K562 (cell line): ENCODE results near the gene DENND6B. TPM values are rescaled to one million over a fixed set of nuclear protein-coding genes. Genes with fewer than 3 reads are reported as not detected.
A peak's percentile ranks its signal among the peaks of the same experiment; 100 is the strongest.

Experiments
- BHLHE40 ChIP-seq: IDR thresholded peaks from 2 replicates; pipeline ENCODE4 v1.6.1; 2011; ENCODE audit warnings: low read length, improper control_type of control experiment
- BRF2 ChIP-seq: IDR thresholded peaks from 3 replicates; pipeline ENCODE4 v1.6.1; 2011; ENCODE audit warnings: borderline replicate concordance, mild to moderate bottlenecking; ENCODE audit not compliant: insufficient read length, insufficient read depth
- CBX2 ChIP-seq: fragments of 200-600 bp; sonication (generic); IDR thresholded peaks from one replicate; pipeline ENCODE4 v1.6.1; 2012; ENCODE audit warnings: mild to moderate bottlenecking, low read length, inconsistent platforms; ENCODE audit not compliant: insufficient read depth, poor library complexity, severe bottlenecking
- DDX20 ChIP-seq: fragments of 450-650 bp; IDR thresholded peaks from 2 replicates; pipeline ENCODE4 v1.6.1; 2016; ENCODE audit warnings: missing genetic modification characterization, low read depth, mild to moderate bottlenecking, missing compliant biosample characterization, moderate library complexity
- DEAF1 ChIP-seq: fragments of 450-650 bp; formaldehyde crosslinking; IDR thresholded peaks from 2 replicates; pipeline ENCODE4 v1.4.0; 2020; ENCODE audit warnings: mild to moderate bottlenecking, moderate library complexity
- GATAD2A ChIP-seq: fragments of 450-650 bp; IDR thresholded peaks from 2 replicates; pipeline ENCODE4 v1.6.1; 2017
- GMEB1 ChIP-seq: fragments of 250-450 bp; sonication (Bioruptor Pico); IDR thresholded peaks from 2 replicates; pipeline ENCODE4 v1.4.0; 2020; ENCODE audit warnings: mild to moderate bottlenecking
- HEY1 ChIP-seq: fragments of 250-450 bp; sonication (Bioruptor Pico); IDR thresholded peaks from 2 replicates; pipeline ENCODE4 v1.5.0; 2020; ENCODE audit warnings: mild to moderate bottlenecking, moderate library complexity, borderline replicate concordance
- MTF1 ChIP-seq: fragments of 250-450 bp; sonication (Bioruptor Pico); IDR thresholded peaks from 2 replicates; pipeline ENCODE4 v1.9.0; 2021; ENCODE audit warnings: moderate library complexity, mild to moderate bottlenecking, inconsistent platforms, borderline replicate concordance
- NUFIP1 ChIP-seq: fragments of 450-650 bp; IDR thresholded peaks from 2 replicates; pipeline ENCODE4 v1.6.1; 2018; ENCODE audit not compliant: partially characterized antibody
- RBFOX2 ChIP-seq: fragments of 200-400 bp; formaldehyde crosslinking; IDR thresholded peaks from 2 replicates; pipeline ENCODE4 v1.6.1; 2017; ENCODE audit warnings: low read depth, mild to moderate bottlenecking, low read length, moderate library complexity
- STAT5B ChIP-seq: fragments of 250-450 bp; sonication (Bioruptor Pico); IDR thresholded peaks from 2 replicates; pipeline ENCODE4 v1.8.0; 2021; ENCODE audit warnings: mild to moderate bottlenecking, inconsistent platforms
- TEAD2 ChIP-seq: fragments of 450-650 bp; IDR thresholded peaks from 2 replicates; pipeline ENCODE4 v1.6.1; 2016; ENCODE audit warnings: missing genetic modification characterization, control low read depth, missing compliant biosample characterization
- TFAP4 ChIP-seq: sonication (generic); formaldehyde crosslinking; IDR thresholded peaks from 2 replicates; pipeline ENCODE4 v1.8.0; 2022; ENCODE audit warnings: missing genetic modification reagents, mild to moderate bottlenecking, moderate library complexity, borderline replicate concordance
- VEZF1 ChIP-seq: fragments of 200-800 bp; sonication (Bioruptor generic); IDR thresholded peaks from 2 replicates; pipeline ENCODE4 v1.6.1; 2017; ENCODE audit warnings: missing genetic modification characterization, missing compliant biosample characterization
- ZKSCAN8 ChIP-seq: fragments of 200-800 bp; sonication (Bioruptor generic); IDR thresholded peaks from 2 replicates; pipeline ENCODE4 v1.6.1; 2016; ENCODE audit warnings: missing genetic modification characterization, missing compliant biosample characterization
- ZNF41 ChIP-seq: fragments of 250-450 bp; sonication (Bioruptor Pico); conservative IDR thresholded peaks from 2 replicates; pipeline ENCODE4 v1.4.0; 2020; ENCODE audit warnings: mild to moderate bottlenecking
- ZNF699 ChIP-seq: fragments of 250-450 bp; sonication (Bioruptor Pico); IDR thresholded peaks from 2 replicates; pipeline ENCODE4 v1.8.0; 2021; ENCODE audit warnings: mild to moderate bottlenecking, moderate library complexity; ENCODE audit not compliant: insufficient replicate concordance
- ZNF75A ChIP-seq: fragments of 450-650 bp; formaldehyde crosslinking; IDR thresholded peaks from 2 replicates; pipeline ENCODE4 v1.4.0; 2020; ENCODE audit warnings: mild to moderate bottlenecking
- polyA plus RNA-seq, 8 experiments: library from polyadenylated mRNA; depleted of rRNA in 4 of 8; stranded (reverse) in 5 of 8; unstranded in 3 of 8; fragments of >200 nt; fragmentation: Nextera tagmentation in 2 of 8; fragmentation: Illumina TruSeq in 1 of 8; extraction: Ambion mirVana in 2 of 8; extraction: Trizol in 1 of 8; gene quantifications; 2 replicates each; pipeline versions ENCODE4 v1.2.1 to v1.2.3, GENCODE V29; 2011 to 2014; ENCODE audit warnings: inconsistent platforms in 1 of 8, missing spikeins in 1 of 8
- total RNA-seq, 7 experiments: library from RNA; depleted of rRNA in 6 of 7; stranded (reverse); fragments of >200 nt in 6 of 7; fragmentation: Illumina TruSeq in 2 of 7; extraction: Trizol in 2 of 7; gene quantifications; 2 replicates each; pipeline versions ENCODE4 v1.2.1 to v1.2.3, GENCODE V29; 2011 to 2021; ENCODE audit warnings: low replicate concordance in 1 of 7

The DENND6B gene
- total and polyA plus RNA-seq, 9 of the 15 experiments (the other 6 are each of a cell fraction or from before 2014, with no cell fraction given): 0.07 to 3.7 (median 1.5) TPM

GRCh38 chr22:50267591-50268390 lies 59.0 kb downstream of the DENND6B start (continued):
- no peak for TF ChIP-seq CBX2
- no peak for TF ChIP-seq GATAD2A
- TF ChIP-seq ZNF41 (CRISPR knock-in tag): no peak
- no peak for TF ChIP-seq STAT5B
- TF ChIP-seq RBFOX2: 0 out of 2 replicates have a peak, but pooled peaks have one; percentile 24
- TF ChIP-seq VEZF1 (CRISPR knock-in tag): peak; percentile 68
- TF ChIP-seq ZNF699: no peak
- TF ChIP-seq DDX20 (tag): no peak
- no peak for TF ChIP-seq BRF2
- TF ChIP-seq TFAP4: 0 out of 2 replicates have a peak, but pooled peaks have one; percentile 39
- peak; percentile 78 for TF ChIP-seq BHLHE40
- TF ChIP-seq ZNF75A (CRISPR knock-in tag): no peak
- no peak for TF ChIP-seq NUFIP1
- no peak for TF ChIP-seq GMEB1 (CRISPR knock-in tag)
- no peak for TF ChIP-seq MTF1 (CRISPR knock-in tag)
- TF ChIP-seq TEAD2 (tag): no peak
- no peak for TF ChIP-seq ZKSCAN8
- TF ChIP-seq DEAF1 (CRISPR knock-in tag): no peak
- TF ChIP-seq HEY1: no peak
